NT2/D1 (cell line): ENCODE data around the gene NFE2L1.
"Not testable (repeated sequence)": the region's sequence is repeated elsewhere in the genome, so short reads cannot be mapped to it uniquely, and the experiment has no call there.

Source experiments
- DNase-seq: peaks from one replicate; pipeline ENCODE4 v3.0.0-alpha.2; 2011; ENCODE audit warnings: low read depth, low spot score
- H3K27me3 ChIP-seq: 2 replicates; pipeline ENCODE4 v1.6.0; 2011; ENCODE audit warnings: mild to moderate bottlenecking; ENCODE audit not compliant: insufficient read length, insufficient read depth
- H3K36me3 ChIP-seq: 2 replicates; pipeline ENCODE4 v1.6.1; 2011; ENCODE audit warnings: mild to moderate bottlenecking, low read length, mixed read lengths; ENCODE audit not compliant: insufficient read depth, insufficient read length
- H3K4me1 ChIP-seq: 2 replicates; pipeline ENCODE4 v1.5.1; 2011; ENCODE audit not compliant: insufficient read depth, insufficient read length
- H3K4me3 ChIP-seq: 2 replicates; pipeline ENCODE4 v1.5.1; 2011; ENCODE audit warnings: low read depth; ENCODE audit not compliant: insufficient read length
- H3K9ac ChIP-seq: 2 replicates; pipeline ENCODE4 v1.6.0; 2011; ENCODE audit warnings: low read depth; ENCODE audit not compliant: insufficient read length
- H3K9me3 ChIP-seq: 2 replicates; pipeline ENCODE4 v1.5.1; 2011; ENCODE audit warnings: mild to moderate bottlenecking, low read length; ENCODE audit not compliant: insufficient read depth
- SUZ12 ChIP-seq: IDR thresholded peaks from 2 replicates; pipeline ENCODE4 v1.6.1; 2011; ENCODE audit not compliant: insufficient read length, insufficient read depth; ENCODE audit errors: extremely low read depth
- YY1 ChIP-seq: IDR thresholded peaks from 2 replicates; pipeline ENCODE4 v1.6.1; 2011; ENCODE audit not compliant: insufficient read length, insufficient read depth
- ZNF274 ChIP-seq: IDR thresholded peaks from 2 replicates; pipeline ENCODE4 v1.6.1; 2011; ENCODE audit warnings: mild to moderate bottlenecking, low read depth, low read length

NFE2L1 gene

DNA sequence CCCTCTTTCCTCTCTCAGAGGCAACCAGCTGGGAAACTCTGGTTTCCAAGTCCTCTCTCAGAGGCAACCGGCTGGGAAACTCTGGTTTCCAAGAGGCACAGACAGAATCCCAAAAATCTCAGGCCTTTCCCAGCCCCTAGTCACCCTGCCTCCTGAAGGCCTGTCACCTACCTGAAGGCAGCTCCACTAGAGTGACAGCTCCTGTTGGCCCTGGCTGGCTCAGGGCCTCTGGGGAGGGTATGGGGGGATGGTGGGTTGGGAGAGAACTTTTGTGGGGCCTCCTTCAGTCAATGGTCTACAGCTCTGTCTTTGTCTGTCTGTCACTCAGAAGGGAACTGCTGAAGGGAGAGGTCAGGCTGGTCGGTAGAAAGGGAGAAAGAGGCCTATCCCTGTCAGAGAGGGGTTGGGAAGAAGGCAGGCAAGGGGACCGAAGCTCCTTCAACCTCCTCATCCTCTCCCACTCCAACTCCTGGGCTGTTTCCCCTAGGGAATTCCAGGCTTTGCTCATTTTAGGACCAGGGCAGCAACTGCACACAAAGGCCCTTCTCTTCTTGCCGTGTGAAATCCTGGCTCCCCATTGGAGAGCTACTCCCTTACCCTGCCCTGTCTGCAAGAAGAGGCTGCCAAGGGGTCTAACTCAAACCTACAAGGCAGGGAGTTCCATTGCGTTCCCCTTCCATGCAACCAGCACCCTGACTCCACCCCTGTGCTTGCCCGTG is 34.1 kb upstream of the NFE2L1 start:
- no peaks in the 10 kb centered on the region for H3K9me3 ChIP-seq
- DNase-seq, result no peak
- TF ChIP-seq ZNF274 (no peak), YY1 (no peak), SUZ12 (no peak)
- no peak overlapping the region for H3K4me3 ChIP-seq
- H3K27me3 ChIP-seq, result peaks cover 6% of the 10 kb centered on the region
- H3K36me3 ChIP-seq, result no peaks in the 10 kb centered on the region
- H3K9ac ChIP-seq, result no peak overlapping the region
- H3K4me1 ChIP-seq, result peaks cover 8% of the 10 kb centered on the region

DNA sequence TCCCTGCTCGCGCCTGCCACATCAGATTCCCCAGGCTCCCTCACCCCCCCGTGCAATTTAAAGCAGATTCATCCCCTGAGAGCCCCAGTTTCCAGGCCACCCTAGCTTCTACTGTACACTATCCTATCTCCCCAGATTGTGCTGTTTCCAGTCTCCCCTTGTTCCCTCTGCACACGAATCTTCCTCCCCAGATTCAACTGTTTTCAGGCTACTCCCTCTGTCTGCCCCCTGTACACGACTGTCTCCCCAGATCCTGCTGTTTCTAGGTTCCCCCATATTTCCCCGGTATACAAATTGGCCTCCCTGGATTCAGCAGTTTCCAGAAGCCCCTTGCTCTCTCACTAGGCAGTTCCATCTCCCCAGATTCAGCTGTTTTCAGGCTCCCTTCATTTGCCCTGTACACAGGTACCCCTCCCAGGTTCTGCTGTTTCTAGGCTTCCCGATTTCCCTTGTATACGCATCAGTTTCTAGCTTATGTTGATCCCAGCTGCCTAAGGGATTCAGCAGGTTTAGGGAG is 33.5 kb upstream of the NFE2L1 start:
- DNase-seq, result no peak
- H3K27me3 ChIP-seq, result peaks cover 6% of the 10 kb centered on the region
- no peak overlapping the region for H3K4me3 ChIP-seq
- no peaks in the 10 kb centered on the region for H3K9me3 ChIP-seq
- TF ChIP-seq YY1, result no peak
- TF ChIP-seq SUZ12, result no peak
- TF ChIP-seq ZNF274, result no peak
- H3K36me3 ChIP-seq, result no peaks in the 10 kb centered on the region
- peaks cover 8% of the 10 kb centered on the region for H3K4me1 ChIP-seq
- peak overlapping the region; percentile 18 for H3K9ac ChIP-seq

DNA sequence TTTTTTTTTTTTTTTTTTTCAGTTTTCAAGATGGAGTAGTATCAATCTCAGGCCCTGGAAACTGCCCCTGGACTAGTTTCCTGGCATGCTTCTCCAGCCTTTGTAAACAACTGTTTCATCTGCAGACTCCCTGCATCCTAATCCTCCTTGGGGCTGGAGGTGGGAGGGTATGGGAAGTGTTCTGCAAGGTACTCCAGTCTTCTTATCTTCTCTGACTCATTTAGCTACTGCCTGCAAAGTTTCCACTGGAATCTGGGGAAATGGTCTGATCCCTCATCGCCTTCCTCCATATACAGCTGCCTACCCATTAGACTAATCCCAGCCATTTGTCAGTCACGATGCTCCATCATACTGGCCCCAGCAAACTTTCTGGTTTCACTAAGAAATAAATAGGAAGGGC is 32.0 kb upstream of the NFE2L1 start:
- no peaks in the 10 kb centered on the region for H3K36me3 ChIP-seq
- TF ChIP-seq ZNF274 (no peak), SUZ12 (no peak), YY1 (no peak)
- H3K4me3 ChIP-seq, result no peak overlapping the region
- no peak for DNase-seq
- H3K27me3 ChIP-seq, result peaks cover 6% of the 10 kb centered on the region
- H3K9me3 ChIP-seq, result no peaks in the 10 kb centered on the region
- peaks cover 8% of the 10 kb centered on the region for H3K4me1 ChIP-seq
- H3K9ac ChIP-seq, result no peak overlapping the region

DNA sequence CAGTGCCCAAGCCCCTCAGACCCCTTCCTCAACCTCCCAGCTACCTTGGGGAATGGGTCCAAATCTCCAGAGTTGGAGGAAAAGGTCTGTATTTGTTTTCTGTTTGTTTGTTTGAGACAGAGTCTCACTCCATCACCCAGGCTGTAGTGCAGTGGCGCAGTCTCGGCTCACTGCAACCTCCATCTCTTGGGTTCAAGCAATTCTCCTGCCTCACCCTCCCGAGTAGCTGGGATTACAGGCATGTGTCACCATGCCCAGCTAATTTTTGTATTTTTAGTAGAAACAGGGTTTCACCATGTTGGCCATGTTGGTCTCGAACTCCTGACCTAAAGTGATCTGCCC is 30.4 kb upstream of the NFE2L1 start:
- H3K27me3 ChIP-seq, H3K9ac ChIP-seq, DNase-seq, H3K9me3 ChIP-seq, H3K36me3 ChIP-seq, H3K4me3 ChIP-seq, H3K4me1 ChIP-seq: not testable (repeated sequence)

DNA sequence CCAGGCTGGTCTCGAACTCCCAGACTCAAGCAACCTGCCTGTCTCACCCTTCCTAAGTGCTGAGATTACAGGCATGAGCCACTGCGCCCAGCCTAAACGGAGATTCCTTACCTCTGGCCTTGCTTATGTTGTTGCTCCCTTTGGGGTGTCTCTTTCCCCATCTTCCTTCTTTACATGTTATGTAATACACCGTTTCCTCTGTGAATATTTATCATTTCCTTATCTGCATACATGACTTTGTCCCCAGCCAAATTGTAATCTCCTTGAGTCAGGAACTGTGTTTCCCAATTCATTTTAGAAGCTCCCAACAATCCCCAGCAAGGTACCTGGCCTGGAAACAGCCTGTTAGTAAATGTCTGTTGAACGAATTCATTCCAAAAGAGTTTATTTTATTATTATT is 26.2 kb upstream of the NFE2L1 start:
- Histone ChIP-seq H3K9me3 (no peaks in the 10 kb centered on the region), H3K36me3 (no peaks in the 10 kb centered on the region), H3K9ac (no peak overlapping the region), H3K4me1 (peaks cover 15% of the 10 kb centered on the region), H3K4me3 (no peak overlapping the region), H3K27me3 (peaks cover 15% of the 10 kb centered on the region)
- TF ChIP-seq YY1 (no peak), ZNF274 (no peak)
- DNase-seq, result no peak

DNA sequence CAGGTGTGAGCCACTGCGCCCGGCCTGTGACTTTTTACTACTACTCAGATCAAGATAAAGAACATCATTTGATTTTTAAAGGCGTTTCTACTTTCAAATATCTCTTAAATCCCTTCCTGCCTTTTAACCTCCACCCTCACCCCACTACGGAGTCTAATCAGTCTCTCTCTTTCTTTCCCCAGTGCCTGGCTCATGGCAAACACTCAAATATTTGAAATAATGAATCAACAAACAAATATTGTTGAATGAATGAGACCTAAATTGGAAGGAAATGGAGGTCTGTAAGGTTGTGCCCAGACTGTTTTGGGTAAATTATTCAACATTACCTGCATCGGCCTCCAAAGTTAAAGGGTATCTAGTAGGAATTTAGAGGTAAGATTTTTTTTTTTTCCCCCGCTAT is 25.3 kb upstream of the NFE2L1 start:
- H3K9ac ChIP-seq, result no peak overlapping the region

DNA sequence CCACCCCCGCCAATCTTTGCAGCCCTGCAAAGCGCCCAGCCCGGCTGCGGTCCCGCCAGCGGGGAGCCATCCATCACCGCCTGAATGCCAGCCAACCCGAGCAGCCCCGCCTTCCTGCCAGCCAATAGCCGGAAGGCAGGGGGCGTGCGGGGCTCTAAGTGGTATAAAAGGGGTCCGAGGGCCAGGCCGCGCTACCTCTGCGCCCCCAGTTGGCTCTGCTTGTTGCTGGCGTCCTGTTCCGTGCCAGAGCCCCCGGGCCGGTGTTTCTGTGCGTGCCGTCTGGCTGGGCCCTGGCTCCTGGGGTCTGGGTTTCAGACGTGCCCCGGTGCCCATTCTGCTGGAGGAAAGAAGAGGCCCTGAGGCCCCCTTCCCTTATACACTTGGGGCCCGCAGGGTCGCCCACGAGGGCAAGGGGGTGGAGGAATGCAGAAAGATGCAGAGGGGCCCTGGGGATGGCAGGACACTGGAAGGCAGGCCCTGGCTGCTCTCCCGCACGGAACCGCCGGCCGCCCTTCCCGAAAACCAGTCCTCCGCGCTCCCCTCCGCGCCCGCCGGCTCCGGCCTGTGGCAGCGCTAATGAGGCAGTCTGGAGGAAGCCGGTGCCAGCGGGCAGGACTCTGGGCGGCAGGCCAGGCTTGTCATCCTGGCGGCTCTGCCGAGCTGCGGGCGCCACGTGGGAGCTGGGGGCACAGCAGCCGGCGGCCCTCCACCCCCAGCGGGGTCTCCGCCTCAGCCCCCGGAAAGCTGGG is 24.6 kb upstream of the NFE2L1 start:
- H3K9me3 ChIP-seq, result no peaks in the 10 kb centered on the region
- peaks cover 16% of the 10 kb centered on the region for H3K4me1 ChIP-seq
- TF ChIP-seq YY1 (no peak), SUZ12 (no peak), ZNF274 (no peak)
- peak overlapping the region; percentile 46 for H3K4me3 ChIP-seq
- H3K36me3 ChIP-seq, result no peaks in the 10 kb centered on the region
- H3K27me3 ChIP-seq, result peaks cover 18% of the 10 kb centered on the region
- H3K9ac ChIP-seq, result peak overlapping the region; percentile 83
- peak; percentile 69 for DNase-seq

More for the DNA sequence above, 25.3 kb upstream of the NFE2L1 start:
- Histone ChIP-seq H3K4me3 (no peak overlapping the region), H3K36me3 (no peaks in the 10 kb centered on the region), H3K9me3 (no peaks in the 10 kb centered on the region), H3K27me3 (peaks cover 18% of the 10 kb centered on the region), H3K4me1 (peaks cover 16% of the 10 kb centered on the region)
- TF ChIP-seq YY1, result no peak
- TF ChIP-seq ZNF274, result no peak
- no peak for TF ChIP-seq SUZ12
- no peak for DNase-seq
